ENCODE results near the gene CAPN15. TPM values are rescaled to one million over a fixed set of nuclear protein-coding genes. Genes with fewer than 3 reads are reported as not detected.

Gene CAPN15
- polyA plus RNA-seq, 12 donors = 17.3 to 42.3 (median 23.1) TPM; not detected in 1

GRCh38 chr16:524274-525040 is 3.1 kb upstream of the CAPN15 start:
- DNase-seq = no peak

- DNase-seq = no peak
Measured at GRCh38 chr16:525123-525519, 2.4 kb upstream of the CAPN15 start.

DNA sequence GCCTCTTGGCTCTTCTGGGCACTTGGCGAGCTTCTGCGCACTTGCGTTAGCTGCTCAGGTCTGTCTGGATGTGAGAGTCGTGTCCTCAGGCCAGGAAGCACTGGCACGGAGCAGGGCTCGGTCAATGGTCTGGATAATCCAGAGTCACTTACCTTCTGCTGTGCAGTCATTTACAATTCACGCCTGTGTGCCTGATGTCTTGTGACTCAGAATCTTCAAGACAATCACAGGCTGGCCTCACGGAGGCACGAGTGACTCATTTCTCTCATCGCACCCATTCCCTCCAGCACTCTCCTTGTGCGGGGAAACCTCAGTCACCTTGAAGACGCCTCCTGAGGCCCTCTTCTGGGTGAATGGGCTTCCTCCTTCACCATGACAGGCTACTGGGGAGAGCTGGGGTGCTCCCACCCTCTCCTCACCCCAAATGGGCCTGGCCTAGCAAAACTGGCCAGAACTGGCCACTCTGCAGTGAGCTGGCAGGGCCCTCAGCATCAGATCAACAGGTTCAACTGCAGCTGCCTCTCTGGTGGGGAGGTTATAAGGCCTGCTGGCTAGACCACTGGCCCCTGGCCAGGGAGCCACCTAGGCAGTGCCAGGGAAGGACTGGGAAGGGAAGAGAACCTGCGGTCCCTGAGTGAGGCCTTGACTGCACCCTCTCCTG is 1.9 kb upstream of the CAPN15 start:
- no peak for DNase-seq

DNA sequence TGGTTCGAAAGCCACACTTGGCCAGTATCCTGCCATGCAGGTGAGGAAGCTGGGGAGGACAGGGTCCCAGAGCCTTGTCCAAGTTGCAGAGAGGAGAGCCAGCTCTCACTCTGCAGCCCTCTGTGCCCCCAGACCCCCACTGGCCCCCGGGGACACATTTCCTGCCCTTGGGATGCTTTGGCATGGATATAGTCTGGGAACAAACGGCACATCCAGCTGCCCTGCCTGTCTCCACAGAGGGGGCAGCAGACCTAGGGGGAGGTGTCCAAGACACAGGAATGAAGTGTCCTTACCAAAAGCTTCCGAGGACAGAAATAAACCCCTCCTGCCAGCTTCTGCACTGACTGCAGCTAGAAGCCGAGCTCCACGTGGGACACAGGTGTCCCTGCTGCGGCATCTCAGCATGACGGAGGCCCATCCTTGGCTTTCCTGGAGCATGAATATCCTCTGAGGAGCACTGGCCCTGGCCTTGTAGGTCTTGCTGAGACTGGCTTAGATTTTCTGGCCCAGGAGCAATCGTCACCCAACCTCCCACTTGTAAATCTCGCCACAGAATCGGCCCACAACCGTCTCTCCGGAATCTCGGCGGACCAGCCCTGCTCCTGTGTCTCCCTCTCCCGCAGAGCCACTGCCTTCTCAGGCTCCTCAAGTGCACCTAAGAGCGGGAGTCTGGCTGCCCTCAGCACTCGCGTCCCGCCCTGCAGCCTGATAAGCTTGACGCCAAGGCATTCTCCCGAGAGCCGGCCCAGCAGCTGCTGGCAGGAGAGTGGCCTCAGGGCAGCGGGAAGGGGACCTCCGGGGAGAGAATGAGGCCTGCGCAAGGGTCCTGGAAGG is 1.1 kb upstream of the CAPN15 start:
- DNase-seq = no peak

- DNase-seq = no peak
Measured at GRCh38 chr16:528111-529011, 849 bp downstream of the CAPN15 start.

- no peak for DNase-seq
Measured at GRCh38 chr16:529012-529575, 1.6 kb downstream of the CAPN15 start.

GRCh38 chr16:530111-530817 is 2.8 kb downstream of the CAPN15 start:
- DNase-seq = no peak

DNA sequence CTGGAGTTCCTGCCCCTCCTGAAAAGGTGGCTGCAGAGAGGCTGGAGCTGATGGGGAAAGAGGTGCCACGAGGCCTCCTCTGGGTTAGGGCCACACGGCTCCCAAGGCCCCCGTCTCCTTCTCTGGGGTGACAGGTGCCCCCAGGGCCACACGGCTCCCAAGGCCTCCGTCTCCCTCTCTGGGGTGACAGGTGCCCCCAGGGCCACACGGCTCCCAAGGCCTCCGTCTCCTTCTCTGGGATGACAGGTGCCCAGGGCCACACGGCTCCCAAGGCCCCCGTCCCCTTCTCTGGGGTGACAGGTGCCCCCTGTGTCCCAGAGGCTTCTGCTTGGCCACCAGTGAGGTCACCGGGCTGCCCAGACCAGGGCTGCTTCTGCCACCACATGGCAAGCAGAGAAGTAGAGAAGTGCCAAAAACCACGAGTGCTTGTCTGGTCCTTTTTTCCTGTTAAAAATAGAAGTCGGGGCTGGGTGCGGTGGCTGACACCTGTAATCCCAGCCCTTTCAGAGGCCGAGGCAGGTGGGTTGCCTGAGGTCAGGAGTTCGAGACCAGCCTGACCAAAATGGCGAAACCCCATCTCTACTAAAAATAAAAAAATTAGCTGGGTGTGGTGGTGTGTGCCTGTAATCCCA is 4.1 kb downstream of the CAPN15 start:
- DNase-seq = no peak

DNA sequence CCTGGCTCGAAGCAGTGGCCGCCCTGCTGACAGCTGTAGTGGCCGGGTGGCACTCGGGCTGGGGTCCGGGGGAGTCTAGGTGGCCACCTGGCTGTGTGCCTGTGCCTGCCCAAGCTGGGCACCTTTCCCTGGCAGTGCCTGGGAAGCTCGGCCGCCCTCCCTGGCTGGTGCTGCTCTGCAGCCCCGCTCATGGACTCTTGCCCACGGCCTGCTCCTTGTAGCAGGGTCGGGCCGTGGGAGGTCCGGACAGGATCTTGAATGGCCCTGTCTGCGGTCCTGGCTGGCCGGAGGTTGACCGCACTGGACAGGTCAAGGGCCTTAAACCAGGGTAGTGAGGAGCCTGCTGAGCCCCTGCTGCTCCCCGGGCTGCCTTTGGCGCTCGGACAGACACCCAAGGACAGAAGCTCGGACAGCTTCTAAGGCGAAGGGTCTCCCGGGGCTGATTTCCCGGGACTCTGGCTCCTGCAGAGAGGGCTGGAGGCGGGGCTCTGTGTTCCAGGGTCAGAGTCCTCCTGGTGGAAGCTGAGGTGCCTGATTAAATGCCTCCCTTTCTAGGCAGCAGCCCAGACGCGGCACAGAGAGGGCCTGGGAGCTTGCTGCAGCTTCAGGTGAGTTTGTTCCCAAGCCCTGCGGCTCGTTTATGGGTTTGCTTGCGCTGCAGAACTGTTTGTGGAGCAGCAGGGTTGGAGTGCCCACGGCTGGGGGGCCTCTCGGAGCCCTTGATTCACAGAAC is 6.0 kb downstream of the CAPN15 start:
- DNase-seq = no peak

- no peak for DNase-seq
Measured at GRCh38 chr16:534135-534534, 6.6 kb downstream of the CAPN15 start.

DNA sequence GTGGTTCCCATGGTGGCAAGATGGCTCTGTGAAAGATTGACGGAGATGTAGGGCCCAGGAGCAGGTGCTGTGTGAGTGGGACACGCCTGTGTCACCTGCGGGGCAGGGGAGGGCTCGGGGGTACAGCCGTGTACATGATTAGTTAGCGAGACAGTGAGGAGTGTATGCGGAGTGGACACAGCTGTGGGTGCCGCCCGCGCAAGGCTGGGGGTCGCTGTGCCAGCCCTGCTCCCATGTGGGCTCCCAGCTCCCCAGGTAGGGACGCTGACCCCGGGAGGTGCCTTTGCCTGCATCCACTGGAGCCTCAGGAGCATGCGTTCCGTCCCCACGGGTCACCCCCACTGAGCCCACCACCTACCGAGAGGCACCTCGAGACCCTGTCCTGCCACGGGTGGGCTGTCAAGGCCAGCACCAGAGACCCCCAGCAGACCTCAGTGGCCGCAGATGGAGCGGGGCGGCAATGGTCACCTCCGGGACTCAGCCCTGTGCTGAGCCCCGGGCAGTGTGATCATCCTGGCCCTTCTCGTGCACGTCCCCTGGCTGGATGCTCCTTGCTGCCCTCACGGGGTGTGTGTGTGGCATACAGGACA is 7.4 kb downstream of the CAPN15 start:
- no peak for DNase-seq

GRCh38 chr16:535446-536405 is 8.2 kb downstream of the CAPN15 start:
- no peak for DNase-seq

- DNase-seq = no peak
Measured at GRCh38 chr16:536746-537145, 9.2 kb downstream of the CAPN15 start.

DNA sequence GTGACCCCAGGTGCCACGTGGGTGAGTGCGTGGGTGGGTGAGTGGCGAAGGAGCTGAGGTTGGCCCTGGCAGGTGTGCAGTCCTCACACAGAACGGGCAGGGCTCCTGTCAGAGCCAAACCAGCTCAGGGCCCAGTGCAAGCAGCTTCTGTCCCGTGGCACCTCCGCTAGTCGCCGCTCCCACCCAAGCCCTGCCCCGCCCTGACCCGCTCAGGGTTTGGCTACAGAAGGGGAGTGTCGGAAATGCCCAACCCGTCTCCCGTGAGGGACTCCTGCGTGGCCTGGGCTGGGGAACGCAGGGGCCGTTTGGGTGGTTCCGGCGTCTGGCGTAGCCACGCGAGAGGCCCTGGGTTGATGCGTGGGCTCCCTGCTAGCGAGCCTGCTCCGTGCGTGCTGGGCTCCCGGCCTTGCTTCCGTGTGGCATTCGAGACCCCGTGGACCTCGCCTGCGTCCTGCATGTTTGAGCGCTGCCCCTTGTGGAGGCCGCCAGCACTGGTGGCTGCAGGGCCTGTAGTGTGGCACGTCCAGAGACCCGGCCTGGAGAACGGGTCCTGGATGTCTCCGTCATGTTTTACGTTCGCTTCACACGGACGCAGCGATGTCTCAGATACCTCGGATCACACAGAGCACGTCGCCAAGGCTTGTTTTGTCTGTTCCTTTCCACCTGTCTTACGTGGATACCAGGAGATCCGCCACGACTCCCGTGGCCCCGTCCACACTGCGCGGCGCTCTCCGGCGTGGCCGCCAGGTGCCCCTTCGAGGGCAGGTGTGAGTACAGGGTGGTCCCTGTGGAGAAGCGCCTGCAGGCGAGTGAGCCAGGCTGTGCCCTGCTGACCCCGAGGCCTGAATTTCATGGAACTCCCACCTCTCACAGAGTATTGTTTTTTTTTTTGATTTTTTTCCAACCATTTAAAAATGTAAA is 10.2 kb downstream of the CAPN15 start:
- DNase-seq = no peak

- DNase-seq = no peak
Measured at GRCh38 chr16:539901-540530, 12.5 kb downstream of the CAPN15 start.

Data from muscle of arm (tissue), 12 donors.